ENCODE measurements around the gene PCDH9.

DNA sequence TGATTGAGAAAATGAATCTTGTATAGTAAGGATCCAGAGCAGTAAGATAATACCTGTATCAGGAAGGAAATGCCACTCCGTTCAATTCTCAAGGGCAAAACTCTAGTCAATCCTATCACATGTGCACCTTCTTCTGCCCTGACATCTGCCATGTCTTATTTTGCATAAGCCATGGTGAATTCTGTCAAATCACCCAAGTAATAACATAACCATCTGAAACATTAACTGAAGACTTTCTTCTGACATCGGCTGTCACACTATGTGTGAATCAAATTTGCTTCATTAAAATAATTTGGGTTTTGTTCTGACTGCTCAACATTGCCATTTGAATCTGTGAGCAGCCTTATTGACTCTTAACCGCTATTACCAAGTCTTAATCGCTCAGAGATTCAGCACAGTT is 91.2 kb downstream of the PCDH9 start:
- TF ChIP-seq, protein P1, sequence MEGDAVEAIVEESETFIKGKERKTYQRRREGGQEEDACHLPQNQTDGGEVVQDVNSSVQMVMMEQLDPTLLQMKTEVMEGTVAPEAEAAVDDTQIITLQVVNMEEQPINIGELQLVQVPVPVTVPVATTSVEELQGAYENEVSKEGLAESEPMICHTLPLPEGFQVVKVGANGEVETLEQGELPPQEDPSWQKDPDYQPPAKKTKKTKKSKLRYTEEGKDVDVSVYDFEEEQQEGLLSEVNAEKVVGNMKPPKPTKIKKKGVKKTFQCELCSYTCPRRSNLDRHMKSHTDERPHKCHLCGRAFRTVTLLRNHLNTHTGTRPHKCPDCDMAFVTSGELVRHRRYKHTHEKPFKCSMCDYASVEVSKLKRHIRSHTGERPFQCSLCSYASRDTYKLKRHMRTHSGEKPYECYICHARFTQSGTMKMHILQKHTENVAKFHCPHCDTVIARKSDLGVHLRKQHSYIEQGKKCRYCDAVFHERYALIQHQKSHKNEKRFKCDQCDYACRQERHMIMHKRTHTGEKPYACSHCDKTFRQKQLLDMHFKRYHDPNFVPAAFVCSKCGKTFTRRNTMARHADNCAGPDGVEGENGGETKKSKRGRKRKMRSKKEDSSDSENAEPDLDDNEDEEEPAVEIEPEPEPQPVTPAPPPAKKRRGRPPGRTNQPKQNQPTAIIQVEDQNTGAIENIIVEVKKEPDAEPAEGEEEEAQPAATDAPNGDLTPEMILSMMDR (IDR thresholded peaks at IDR 0.05) = no peak
- TF ChIP-seq EP300 (IDR thresholded peaks at IDR 0.05; ENCODE audit: low read depth) (no peak), POLR2A (IDR thresholded peaks at IDR 0.05) (no peak), POLR2AphosphoS5 (IDR thresholded peaks at IDR 0.05) (no peak)
